HepG2 (cell line): ENCODE measurements around the gene TMEM14B.

Experiments
- ARHGAP35 ChIP-seq: sonication (generic); formaldehyde crosslinking; IDR thresholded peaks from 2 replicates; pipeline ENCODE4 v1.9.0; 2022; ENCODE audit warnings: mild to moderate bottlenecking, inconsistent platforms, moderate library complexity, missing genetic modification reagents, borderline replicate concordance
- SAFB2 ChIP-seq: sonication (generic); formaldehyde crosslinking; IDR thresholded peaks from 2 replicates; pipeline ENCODE4 v1.5.1; 2020; ENCODE audit warnings: missing genetic modification reagents, low read depth, mild to moderate bottlenecking, borderline replicate concordance

DNA sequence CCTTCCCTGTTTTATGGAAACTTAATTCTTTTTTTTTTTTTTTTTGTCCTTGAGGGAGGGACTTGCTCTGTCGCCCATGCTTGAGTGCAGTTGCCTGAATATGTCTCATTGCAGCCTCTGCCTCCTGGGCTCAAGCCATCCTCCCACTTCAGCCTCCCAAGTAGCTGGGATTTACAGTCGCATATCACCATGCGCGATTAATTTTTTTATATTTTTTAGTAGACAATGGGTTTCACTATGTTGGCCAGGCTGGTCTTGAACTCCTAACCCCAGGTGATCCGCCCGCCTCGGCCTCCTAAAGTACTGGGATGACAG lies 24.1 kb upstream of the TMEM14B start:
- TF ChIP-seq SAFB2 (CRISPR knock-in tag) (no peak), ARHGAP35 (CRISPR knock-in tag) (no peak)
